ENCODE results near the gene BCAR3.

DNA sequence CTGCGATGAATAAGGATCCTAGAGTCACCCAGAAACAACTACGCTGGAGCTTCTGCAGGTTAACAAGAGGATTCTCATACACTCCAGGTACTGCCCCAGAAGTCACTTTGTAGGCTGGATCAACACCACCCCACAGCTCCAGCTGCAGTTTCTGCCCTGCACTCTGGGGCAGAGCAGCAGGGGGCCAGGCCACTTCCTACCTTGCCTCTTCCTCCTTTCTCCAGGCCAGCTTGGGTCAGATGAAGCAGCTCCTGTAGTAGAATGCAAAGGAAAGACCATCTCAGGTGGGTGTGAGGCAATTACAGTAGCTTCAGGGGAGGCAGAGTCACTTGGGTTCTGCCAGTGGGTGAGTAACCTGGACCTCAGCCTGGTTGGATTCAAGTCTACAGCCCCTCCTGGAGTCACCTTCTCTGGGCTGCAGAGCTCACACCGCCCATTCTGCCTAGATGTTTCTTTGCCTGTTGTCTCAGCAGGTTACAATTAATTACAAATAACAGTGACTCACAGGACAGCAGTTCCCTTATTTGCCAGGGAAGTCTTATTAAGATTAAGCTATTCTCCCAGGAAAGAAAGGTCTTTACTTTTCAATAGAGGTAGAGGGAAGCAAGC, 24.4 kb upstream of the BCAR3 start:
- TF ChIP-seq GATA2 (IDR thresholded peaks at IDR 0.05; ENCODE audit: low read depth, low read length) (no peak), GATA3 (IDR thresholded peaks at IDR 0.05; ENCODE audit: low read depth, low read length) (no peak)

Data from SH-SY5Y (cell line).